Activated gamma-delta T cell (primary cell): ENCODE results near the gene SORCS2.
"Not testable (repeated sequence)": the region's sequence is repeated elsewhere in the genome, so short reads cannot be mapped to it uniquely, and the experiment has no call there.

ENCODE experiments used
- DNase-seq: peaks from one replicate; lab custom pipeline; 2025; lab: John Stamatoyannopoulos, UW

Gene SORCS2

DNA sequence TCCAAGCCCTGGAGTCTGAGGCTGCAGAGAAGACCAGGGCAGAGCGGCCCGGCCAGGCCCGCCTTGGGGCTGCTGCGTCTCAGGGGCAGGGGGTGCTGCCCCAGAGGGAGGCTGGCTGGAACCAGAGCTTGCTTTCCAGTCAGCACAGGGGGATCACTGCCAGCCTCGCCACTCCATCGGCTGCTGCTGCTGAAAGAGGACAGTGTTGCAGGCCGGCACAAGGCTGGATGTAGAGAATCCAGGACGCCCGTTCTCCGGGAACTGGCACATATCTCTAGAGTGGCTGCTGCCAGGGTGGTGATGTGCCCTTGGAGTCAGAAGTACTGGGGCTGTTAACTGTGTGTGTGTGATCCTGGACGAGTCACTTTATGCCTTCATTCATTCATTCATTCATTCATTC lies 31.9 kb upstream of the SORCS2 start:
- no peak for DNase-seq

- no peak for DNase-seq
Measured at GRCh38 chr4:7160951-7161440, 31.3 kb upstream of the SORCS2 start.

DNA sequence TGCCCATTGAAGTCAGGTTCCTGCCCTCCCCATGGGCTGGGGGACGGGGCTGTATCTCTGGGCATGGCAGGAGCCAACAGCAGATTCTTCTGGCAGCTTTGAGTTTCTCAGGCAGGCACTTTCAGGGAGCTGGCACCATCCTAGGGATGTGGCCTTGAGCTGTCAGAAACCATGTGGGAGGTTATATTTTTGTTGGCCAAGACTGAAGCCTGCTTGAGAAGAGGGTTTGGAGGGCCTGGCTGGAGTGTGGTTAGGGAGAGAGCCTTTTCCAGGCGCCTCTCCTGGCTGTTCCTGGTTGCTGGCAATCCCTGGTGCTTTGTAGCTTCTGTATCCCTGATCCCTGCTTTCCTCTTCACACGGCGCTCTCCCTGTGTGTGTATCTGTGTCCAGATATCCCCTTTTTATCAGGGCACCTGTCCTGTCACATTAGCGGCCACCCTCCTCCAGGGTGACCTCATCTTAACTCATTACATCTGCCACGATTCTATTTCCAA lies 30.6 kb upstream of the SORCS2 start:
- no peak for DNase-seq

DNA sequence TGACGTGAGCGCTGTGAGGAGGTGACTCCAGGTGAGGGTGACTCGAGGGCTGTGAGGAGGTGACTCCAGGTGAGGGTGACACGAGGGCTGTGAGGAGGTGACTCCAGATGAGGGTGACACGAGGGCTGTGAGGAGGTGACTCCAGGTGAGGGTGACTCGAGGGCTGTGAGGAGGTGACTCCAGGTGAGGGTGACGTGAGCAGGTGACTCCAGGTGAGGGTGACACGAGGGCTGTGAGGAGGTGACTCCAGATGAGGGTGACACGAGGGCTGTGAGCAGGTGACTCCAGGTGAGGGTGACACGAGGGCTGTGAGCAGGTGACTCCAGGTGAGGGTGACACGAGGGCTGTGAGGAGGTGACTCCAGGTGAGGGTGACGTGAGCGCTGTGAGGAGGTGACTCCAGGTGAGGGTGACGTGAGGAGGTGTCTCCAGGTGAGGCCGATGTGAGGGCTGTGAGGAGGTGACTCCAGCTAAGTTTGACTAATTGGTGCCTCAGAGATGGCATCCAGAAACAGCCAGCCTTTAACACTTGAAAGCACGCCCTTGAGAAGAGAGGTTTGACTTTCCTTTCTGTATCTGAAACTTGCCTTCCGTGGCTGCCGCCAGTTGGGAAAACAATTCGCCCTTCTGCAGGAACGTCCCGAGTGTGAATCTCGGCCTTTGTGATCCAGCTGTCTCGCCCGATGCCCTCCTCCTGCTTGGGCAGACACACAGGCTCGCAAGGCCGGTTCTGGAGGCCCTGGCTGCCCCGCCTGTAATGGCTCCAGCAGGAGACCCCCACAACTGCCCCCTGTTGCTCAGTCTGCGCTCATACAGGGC lies 27.1 kb upstream of the SORCS2 start:
- DNase-seq: not testable (repeated sequence)

DNA sequence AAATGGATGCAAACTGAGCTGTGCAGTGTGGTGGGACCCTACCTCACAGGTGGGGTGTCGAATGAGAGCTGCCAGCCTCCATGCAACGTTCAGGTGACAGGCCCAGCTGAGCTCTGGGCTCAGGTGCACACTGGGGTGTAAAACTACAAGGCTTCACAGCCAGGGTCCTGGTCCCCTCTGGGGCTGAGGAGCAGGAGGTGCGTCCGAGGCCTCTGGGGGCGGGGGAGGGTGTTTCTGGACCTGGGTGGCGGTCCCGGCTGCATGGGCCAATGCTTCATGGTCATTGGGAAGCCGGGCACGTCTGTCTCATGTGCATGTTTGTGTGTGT lies 26.5 kb upstream of the SORCS2 start:
- DNase-seq: no peak

GRCh38 chr4:7166237-7166636 lies 26.1 kb upstream of the SORCS2 start:
- no peak for DNase-seq

DNA sequence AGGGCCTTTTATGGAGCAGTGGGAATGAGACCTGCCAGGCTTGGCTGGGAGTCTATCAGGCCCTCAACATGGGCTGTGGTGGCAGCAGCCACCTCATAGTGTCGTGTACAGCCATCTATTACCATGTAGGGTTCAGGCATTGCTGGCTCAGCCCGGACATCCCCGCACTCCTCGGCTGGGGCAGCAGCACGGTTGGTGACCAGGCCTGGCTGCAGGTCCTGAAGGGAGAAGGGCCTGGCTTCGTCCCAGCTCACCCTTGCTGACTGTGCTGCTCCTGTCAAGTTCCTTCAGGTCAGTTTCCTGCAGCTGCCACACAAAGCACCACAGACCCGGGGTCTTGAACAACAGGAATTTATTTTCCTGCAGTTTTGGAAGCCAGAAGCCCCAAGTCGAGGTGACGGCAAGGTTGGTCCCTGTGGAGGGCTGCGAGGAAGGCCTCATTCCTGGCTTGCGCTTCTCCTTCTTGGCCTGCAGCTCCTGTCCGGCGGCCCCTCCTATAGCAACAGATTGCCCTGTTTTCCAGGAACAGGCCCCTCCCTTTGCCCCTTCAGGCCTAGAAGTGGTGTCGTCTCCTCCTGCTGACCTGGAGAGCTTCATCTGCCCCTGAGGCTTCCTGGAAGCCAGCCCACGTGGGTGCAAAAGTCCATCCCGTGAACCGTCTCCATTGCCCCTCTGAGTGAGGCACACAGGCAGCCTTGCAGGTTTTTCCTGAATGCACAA lies 25.2 kb upstream of the SORCS2 start:
- DNase-seq: no peak

GRCh38 chr4:7167706-7168105 lies 24.6 kb upstream of the SORCS2 start:
- no peak for DNase-seq

- DNase-seq: no peak
Measured at GRCh38 chr4:7168106-7168505, 24.2 kb upstream of the SORCS2 start.

- DNase-seq: no peak
Measured at GRCh38 chr4:7169134-7169533, 23.2 kb upstream of the SORCS2 start.

DNA sequence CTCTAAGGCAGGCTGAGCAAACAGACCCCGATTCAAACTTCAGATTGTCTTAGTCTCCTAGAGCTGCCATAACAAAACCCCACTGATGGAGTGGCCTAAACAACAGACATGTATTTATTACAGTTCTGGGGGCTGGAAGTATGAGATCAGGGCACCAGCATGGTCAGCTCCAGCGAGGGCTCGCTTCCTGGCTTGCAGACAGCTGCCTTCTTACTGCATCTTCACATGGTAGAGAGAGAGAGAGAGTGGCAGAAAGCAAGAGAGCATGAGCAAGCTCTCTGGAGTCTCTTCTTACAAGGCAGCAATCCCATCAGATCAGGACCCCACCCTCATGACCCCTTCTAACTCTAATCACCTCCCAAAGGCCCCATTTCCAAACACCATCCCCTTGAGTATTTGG lies 22.3 kb upstream of the SORCS2 start:
- no peak for DNase-seq

GRCh38 chr4:7171191-7171900 lies 21.0 kb upstream of the SORCS2 start:
- DNase-seq: no peak

GRCh38 chr4:7172508-7172907 lies 19.8 kb upstream of the SORCS2 start:
- no peak for DNase-seq

- DNase-seq: no peak
Measured at GRCh38 chr4:7172946-7173345, 19.4 kb upstream of the SORCS2 start.

DNA sequence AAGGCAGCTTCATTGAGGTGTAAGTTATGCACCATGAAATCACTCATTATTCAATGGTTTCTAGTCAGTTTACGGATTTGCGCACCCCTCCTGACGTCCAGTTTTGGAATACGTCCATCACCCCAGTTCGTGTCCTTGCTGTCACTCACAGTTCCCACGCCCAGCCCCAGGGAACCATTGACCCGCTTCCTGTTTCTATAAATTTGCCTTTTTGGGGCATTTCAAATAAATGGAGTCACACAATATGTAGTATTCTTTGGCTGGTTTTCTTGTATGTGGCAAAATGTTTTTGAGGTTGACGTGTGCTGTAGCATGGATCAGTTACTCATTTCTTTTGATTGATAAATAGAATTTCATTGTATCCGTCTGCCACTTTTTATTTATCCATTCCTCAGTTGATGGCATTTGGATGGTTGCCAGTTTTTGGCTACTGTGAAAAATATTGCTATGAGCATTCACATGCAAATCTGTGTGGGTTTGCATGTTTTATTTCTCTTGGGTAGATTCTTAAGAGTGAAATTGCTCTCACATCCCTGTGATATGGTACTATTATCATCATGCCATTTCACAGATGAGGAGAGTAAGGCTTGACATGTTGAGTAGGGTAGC lies 18.4 kb upstream of the SORCS2 start:
- DNase-seq: no peak

- no peak for DNase-seq
Measured at GRCh38 chr4:7179158-7179557, 13.2 kb upstream of the SORCS2 start.

DNA sequence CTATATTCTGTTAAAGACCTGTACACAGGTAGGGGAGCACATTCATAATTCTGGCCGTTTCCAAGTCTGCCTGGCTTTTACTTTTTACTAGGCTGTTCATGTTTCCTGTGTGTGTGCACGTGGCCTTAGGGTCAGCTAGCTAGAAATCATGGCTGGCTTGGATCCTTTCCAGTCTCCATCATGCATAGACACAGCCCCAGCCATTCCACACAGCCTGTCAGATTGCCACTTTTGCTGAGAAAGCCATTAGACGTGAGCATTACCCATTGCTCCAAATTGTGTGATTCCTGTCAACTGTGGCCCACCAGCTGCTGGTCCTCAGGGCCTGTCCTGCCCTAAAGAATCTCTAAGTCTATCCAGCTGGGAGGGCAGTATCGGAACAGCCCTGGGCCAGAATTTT lies 11.4 kb upstream of the SORCS2 start:
- no peak for DNase-seq

DNA sequence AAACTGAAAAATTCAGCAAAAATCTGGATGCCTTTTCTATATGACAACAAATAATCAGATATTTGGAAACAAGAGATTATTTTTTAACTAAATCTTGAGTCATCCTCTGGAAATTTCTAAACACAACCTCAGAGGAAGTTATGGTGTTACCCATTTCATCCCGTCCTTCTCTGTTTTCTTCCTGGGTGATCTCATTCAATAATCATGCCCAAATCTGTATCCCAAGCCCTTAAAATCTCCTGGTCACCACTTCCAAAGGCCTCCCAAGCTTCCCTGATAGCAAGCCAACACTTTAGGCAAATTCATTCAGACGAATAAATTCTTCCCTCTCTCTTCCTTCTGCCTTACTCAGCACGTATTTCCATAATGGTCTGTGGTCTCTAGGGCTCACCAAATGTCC lies 9.7 kb upstream of the SORCS2 start:
- DNase-seq: no peak

DNA sequence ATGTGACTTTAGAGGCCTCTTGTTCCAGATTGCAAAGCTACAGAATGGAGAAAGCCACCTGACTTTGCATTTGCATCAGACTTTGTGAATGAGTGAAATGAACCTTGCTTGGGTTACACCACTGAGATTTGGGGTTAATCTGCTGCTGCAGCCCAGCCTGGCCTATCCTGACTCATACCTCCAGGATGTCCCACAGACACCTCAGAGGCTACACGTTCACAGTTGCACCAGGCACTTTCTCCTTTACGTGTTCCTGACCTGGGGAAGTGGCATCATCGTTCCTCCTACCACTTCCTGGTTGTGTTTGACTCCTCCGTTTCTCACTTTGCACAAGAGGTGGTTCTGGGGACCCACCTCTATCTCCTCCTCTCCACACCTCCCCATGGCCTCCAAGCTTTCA lies 9.2 kb upstream of the SORCS2 start:
- no peak for DNase-seq

DNA sequence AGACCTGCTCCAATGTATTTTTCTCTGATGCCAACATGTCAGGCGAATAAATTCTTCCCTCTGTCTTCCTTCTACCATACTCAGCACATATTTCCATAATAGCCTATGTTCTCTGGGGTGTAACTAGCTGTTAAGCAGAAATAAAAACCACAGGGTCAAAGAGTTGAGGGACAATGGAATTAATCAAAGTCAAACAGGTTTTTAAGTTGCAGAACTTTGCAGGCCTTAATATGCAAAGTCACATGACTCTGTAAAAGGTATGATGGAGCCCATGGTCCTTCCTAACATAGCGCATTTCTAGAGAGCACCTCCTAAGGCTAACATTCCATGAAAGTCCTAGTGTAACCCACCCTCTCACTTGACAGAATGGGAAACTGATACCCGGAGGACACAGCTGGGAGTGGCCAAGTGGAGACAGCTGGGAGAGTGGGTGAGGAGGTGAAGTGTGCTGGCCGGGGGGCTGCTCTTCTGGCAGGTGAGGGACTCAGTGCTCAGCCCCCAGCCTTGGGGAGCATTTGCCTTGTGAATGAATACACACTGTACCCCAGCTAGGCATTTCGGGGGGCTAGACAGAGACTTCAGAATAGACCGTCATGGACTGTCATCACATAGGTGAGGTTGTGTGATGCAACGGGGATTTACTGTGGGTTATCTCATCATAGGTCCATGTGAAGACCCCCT lies 8.4 kb upstream of the SORCS2 start:
- no peak for DNase-seq

DNA sequence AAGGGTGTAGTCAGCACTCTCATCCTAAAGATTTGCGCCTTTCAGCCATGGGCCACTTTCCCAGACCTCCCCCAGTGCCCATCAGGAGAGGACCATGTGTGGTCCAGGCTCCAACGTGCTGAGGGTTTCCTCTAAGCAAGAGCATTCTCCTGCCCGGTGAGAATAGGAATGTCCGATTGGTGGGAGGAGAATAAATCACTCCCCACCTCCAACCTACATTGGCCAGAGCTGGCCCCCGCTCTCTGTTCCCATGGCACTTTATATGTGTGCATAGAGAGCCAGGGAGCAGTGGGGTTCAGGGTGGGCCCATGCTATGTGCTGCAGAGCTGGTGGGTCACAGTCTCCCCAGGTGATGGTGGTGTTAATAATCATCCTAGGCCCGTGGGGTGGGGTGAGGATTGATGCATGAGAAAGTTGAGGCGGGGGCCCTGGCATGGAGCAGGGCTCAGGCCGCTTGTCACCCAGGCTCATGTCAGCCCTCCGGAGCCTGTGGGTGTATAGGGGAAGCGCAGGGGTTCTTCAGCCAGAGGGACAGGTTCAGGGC lies 6.8 kb upstream of the SORCS2 start:
- DNase-seq: no peak
